Prostate gland (tissue), 2 donors: ENCODE results near the gene ANKRD44.

Source experiments
- POLR2A ChIP-seq: fragments of 450-650 bp; IDR thresholded peaks from one replicate; pipeline ENCODE4 v1.6.1; 2016; ENCODE audit warnings: antibody characterized with exemption, mild to moderate bottlenecking
- TF ChIP-seq, protein P1 (sequence below), 4 experiments: fragments of 200-600 bp in 2 of 4; fragments of 450-650 bp in 2 of 4; sonication (generic) in 2 of 4; IDR thresholded peaks; 1 replicate in 3 of 4; 2 replicates in 1 of 4; pipeline ENCODE4 v1.5.1; 2016 to 2019; ENCODE audit warnings: antibody characterized with exemption in 4 of 4, mild to moderate bottlenecking in 2 of 4, moderate library complexity in 2 of 4

DNA sequence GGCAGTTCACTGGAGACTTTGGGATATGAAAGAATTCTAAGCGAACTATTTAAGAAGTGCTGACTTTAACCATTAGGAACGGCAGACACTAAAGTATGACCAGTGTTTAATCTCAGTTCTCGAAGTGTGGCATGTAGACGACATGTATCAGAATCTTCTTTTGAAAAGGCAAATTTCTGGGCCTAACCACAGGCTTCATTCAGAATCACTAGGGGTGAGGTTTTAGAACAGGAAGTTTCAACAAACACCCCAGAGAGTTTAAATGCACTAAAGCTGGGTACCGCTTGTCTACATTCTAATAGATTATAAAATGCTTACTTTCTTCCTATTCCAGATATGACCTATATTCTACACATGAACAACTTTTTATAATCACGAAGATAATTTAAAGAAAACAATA lies 180.3 kb downstream of the ANKRD44 start:
- TF ChIP-seq, protein P1, sequence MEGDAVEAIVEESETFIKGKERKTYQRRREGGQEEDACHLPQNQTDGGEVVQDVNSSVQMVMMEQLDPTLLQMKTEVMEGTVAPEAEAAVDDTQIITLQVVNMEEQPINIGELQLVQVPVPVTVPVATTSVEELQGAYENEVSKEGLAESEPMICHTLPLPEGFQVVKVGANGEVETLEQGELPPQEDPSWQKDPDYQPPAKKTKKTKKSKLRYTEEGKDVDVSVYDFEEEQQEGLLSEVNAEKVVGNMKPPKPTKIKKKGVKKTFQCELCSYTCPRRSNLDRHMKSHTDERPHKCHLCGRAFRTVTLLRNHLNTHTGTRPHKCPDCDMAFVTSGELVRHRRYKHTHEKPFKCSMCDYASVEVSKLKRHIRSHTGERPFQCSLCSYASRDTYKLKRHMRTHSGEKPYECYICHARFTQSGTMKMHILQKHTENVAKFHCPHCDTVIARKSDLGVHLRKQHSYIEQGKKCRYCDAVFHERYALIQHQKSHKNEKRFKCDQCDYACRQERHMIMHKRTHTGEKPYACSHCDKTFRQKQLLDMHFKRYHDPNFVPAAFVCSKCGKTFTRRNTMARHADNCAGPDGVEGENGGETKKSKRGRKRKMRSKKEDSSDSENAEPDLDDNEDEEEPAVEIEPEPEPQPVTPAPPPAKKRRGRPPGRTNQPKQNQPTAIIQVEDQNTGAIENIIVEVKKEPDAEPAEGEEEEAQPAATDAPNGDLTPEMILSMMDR (IDR thresholded peaks at IDR 0.05) = no peak
- TF ChIP-seq POLR2A = no peak
